K562 (cell line): ENCODE data around the gene IRF3. TPM values are rescaled to one million over a fixed set of nuclear protein-coding genes. Genes with fewer than 3 reads are reported as not detected.
A peak's percentile ranks its signal among the peaks of the same experiment; 100 is the strongest.

Experiments
- ATAC-seq: fragments of 200-7000 bp; cut with Tn5 transposase; 3 replicates; pipeline ENCODE4 v1.9.1; 2020; ENCODE audit warnings: moderate library complexity
- BruUV-seq: library from RNA; stranded (reverse); fragments of 400-500 nt; replicated peaks from 2 replicates; lab custom pipeline; 2021; lab: Mats Ljungman, UMichigan
- CTCF ChIA-PET: fragments of 300-600 bp; formaldehyde crosslinking; extraction: SDS; loops from one replicate; lab custom pipeline; 2021; ENCODE audit warnings: low intra/inter-chr PET ratio; lab: Yijun Ruan, JAX
- POLR2A ChIA-PET: fragments of 300-600, 350-650 bp; sonication (Branson Sonifier 250); formaldehyde crosslinking; extraction: SDS; loops from one replicate; lab custom pipeline; 2021; ENCODE audit warnings: antibody characterized with exemption, inconsistent platforms; lab: Yijun Ruan, JAX
- DNase-seq, 4 experiments: peaks; one replicate each; pipeline versions ENCODE4 v3.0.0 to v3.0.0-alpha.2; 2011 to 2018; ENCODE audit warnings: low spot score in 3 of 4, mixed read lengths in 3 of 4; ENCODE audit errors: extremely low read depth in 1 of 4
- FAIRE-seq: peaks from 2 replicates; lab custom pipeline; 2011; peaks lifted over from hg19 to GRCh38; lab: Jason Lieb, UNC
- H2AFZ ChIP-seq: 2 replicates; pipeline ENCODE4 v1.6.0; 2011; ENCODE audit warnings: low read depth, low read length, control low read depth, inconsistent platforms
- H3K27ac ChIP-seq: fragments of 200-600 bp; 3 replicates; pipeline ENCODE4 v1.8.0; 2011; ENCODE audit warnings: low read depth, mild to moderate bottlenecking, control low read depth, inconsistent platforms, low read length, moderate library complexity, mixed read lengths; ENCODE audit errors: extremely low read depth
- H3K27me3 ChIP-seq, 2 experiments: fragments of 300-600 bp in 1 of 2; 2 replicates in 1 of 2; 3 replicates in 1 of 2; pipeline versions ENCODE4 v1.6.0 to v1.8.0; 2011; ENCODE audit warnings: inconsistent platforms in 2 of 2, low read length in 2 of 2, mild to moderate bottlenecking in 1 of 2, mixed read lengths in 1 of 2, moderate library complexity in 1 of 2; ENCODE audit not compliant: control insufficient read depth in 2 of 2, insufficient read depth in 2 of 2
- H3K36me3 ChIP-seq: fragments of 300-600 bp; 3 replicates; pipeline ENCODE4 v1.8.0; 2011; ENCODE audit warnings: mild to moderate bottlenecking, low read length, inconsistent platforms; ENCODE audit not compliant: control insufficient read depth, insufficient read depth
- H3K4me1 ChIP-seq, 2 experiments: fragments of 200-600 bp in 1 of 2; replicated peaks in 1 of 2; 2 replicates in 1 of 2; 3 replicates in 1 of 2; pipeline versions ENCODE4 v1.5.1 to v1.8.0; 2011; ENCODE audit warnings: inconsistent platforms in 2 of 2, low read length in 2 of 2, mild to moderate bottlenecking in 1 of 2, mixed read lengths in 1 of 2, moderate library complexity in 1 of 2; ENCODE audit not compliant: control insufficient read depth in 2 of 2, insufficient read depth in 2 of 2
- H3K4me2 ChIP-seq: 2 replicates; pipeline ENCODE4 v1.6.1; 2011; ENCODE audit warnings: low read length, control low read depth, inconsistent platforms, mixed read lengths; ENCODE audit not compliant: insufficient read depth
- H3K4me3 ChIP-seq: fragments of 200-600 bp; sonication (generic), shearing (Covaris generic); 2 replicates; pipeline ENCODE4 v1.5.1; 2016; ENCODE audit warnings: control low read depth, inconsistent platforms
- H3K79me2 ChIP-seq: fragments of 200-600 bp; 3 replicates; pipeline ENCODE4 v1.8.0; 2011; ENCODE audit warnings: low read length, inconsistent platforms; ENCODE audit not compliant: control insufficient read depth, insufficient read depth
- H3K9ac ChIP-seq, 2 experiments: 2 replicates each; pipeline versions ENCODE4 v1.6.0 to v1.6.1; 2011; ENCODE audit warnings: low read depth in 2 of 2, low read length in 2 of 2, control low read depth in 1 of 2, inconsistent platforms in 1 of 2, mild to moderate bottlenecking in 1 of 2, mixed read lengths in 1 of 2; ENCODE audit not compliant: insufficient read depth in 1 of 2
- H3K9me1 ChIP-seq: one replicate; pipeline ENCODE4 v1.6.0; 2011; ENCODE audit warnings: inconsistent platforms, mild to moderate bottlenecking, low read length, moderate library complexity; ENCODE audit not compliant: control insufficient read depth, insufficient read depth
- H3K9me3 ChIP-seq: replicated peaks from 2 replicates; pipeline ENCODE4 v1.5.1; 2011; ENCODE audit warnings: low read depth, low read length, inconsistent platforms; ENCODE audit not compliant: control insufficient read depth, insufficient read depth
- H4K20me1 ChIP-seq: replicated peaks from 2 replicates; pipeline ENCODE4 v1.6.1; 2011; ENCODE audit warnings: low read length, inconsistent platforms, mixed read lengths; ENCODE audit not compliant: control insufficient read depth, insufficient read depth
- ATF7 ChIP-seq: fragments of 450-650 bp; IDR thresholded peaks from 2 replicates; pipeline ENCODE4 v1.7.1; 2014; ENCODE audit warnings: mild to moderate bottlenecking, moderate library complexity
- CHD4 ChIP-seq: fragments of 200-600 bp; sonication (generic); IDR thresholded peaks from 3 replicates; pipeline ENCODE4 v1.6.1; 2012; ENCODE audit warnings: low read depth, mild to moderate bottlenecking, mixed read lengths, low read length, inconsistent platforms; ENCODE audit not compliant: insufficient read depth, insufficient replicate concordance, poor library complexity, severe bottlenecking
- EHMT2 ChIP-seq: fragments of 450-650 bp; IDR thresholded peaks from 2 replicates; pipeline ENCODE4 v1.6.1; 2018; ENCODE audit warnings: antibody characterized with exemption
- GTF2E2 ChIP-seq: fragments of 200-800 bp; sonication (Bioruptor generic); IDR thresholded peaks from 2 replicates; pipeline ENCODE4 v1.6.1; 2016; ENCODE audit warnings: missing genetic modification characterization, missing compliant biosample characterization
- L3MBTL2 ChIP-seq: fragments of 450-650 bp; IDR thresholded peaks from 2 replicates; pipeline ENCODE4 v1.6.1; 2016; ENCODE audit warnings: mild to moderate bottlenecking, moderate library complexity
- RBFOX2 ChIP-seq: fragments of 200-400 bp; formaldehyde crosslinking; IDR thresholded peaks from 2 replicates; pipeline ENCODE4 v1.6.1; 2017; ENCODE audit warnings: low read depth, mild to moderate bottlenecking, low read length, moderate library complexity
- SMARCA4 ChIP-seq: fragments of 450-650 bp; IDR thresholded peaks from 2 replicates; pipeline ENCODE4 v1.6.1; 2016
- STAT5A ChIP-seq: IDR thresholded peaks from 2 replicates; pipeline ENCODE4 v1.6.1; 2012; ENCODE audit warnings: low read length, inconsistent platforms, borderline replicate concordance
- TCF3 ChIP-seq: sonication (generic); formaldehyde crosslinking; IDR thresholded peaks from 2 replicates; pipeline ENCODE4 v1.4.0; 2020; ENCODE audit warnings: mild to moderate bottlenecking, missing genetic modification reagents
- ZFP36 ChIP-seq: fragments of 150-350 bp; IDR thresholded peaks from 2 replicates; pipeline ENCODE4 v1.6.1; 2018; ENCODE audit warnings: low read length, low read depth; ENCODE audit not compliant: partially characterized antibody
- ZZZ3 ChIP-seq: fragments of 450-650 bp; IDR thresholded peaks from 2 replicates; pipeline ENCODE4 v1.6.1; 2016; ENCODE audit warnings: antibody characterized with exemption, mild to moderate bottlenecking, moderate library complexity
- WGBS: fragments of 100-300 bp; shearing (Covaris generic); methylation state at CpG from one replicate; pipeline ENCODE4 v1.1.6; 2016; ENCODE audit warnings: low coverage, mixed read lengths; ENCODE audit not compliant: insufficient coverage; ENCODE audit errors: missing lambda C conversion rate; 5-methylcytosine and 5-hydroxymethylcytosine counted together
- in situ Hi-C: fragments of 300-500 bp; cut with MboI; formaldehyde crosslinking; loops from 4 replicates; pipeline ENCODE4 v1.15.0; 2018; ENCODE audit warnings: inconsistent platforms, mixed read lengths
- intact Hi-C: fragments of 100-400 bp; cut with micrococcal nuclease; formaldehyde crosslinking; loops from 2 replicates; pipeline ENCODE4 v1.14.2; 2022
- polyA plus RNA-seq, 8 experiments: library from polyadenylated mRNA; depleted of rRNA in 4 of 8; stranded (reverse) in 5 of 8; unstranded in 3 of 8; fragments of >200 nt; fragmentation: Nextera tagmentation in 2 of 8; fragmentation: Illumina TruSeq in 1 of 8; extraction: Ambion mirVana in 2 of 8; extraction: Trizol in 1 of 8; gene quantifications; 2 replicates each; pipeline versions ENCODE4 v1.2.1 to v1.2.3, GENCODE V29; 2011 to 2014; ENCODE audit warnings: inconsistent platforms in 1 of 8, missing spikeins in 1 of 8
- total RNA-seq, 7 experiments: library from RNA; depleted of rRNA in 6 of 7; stranded (reverse); fragments of >200 nt in 6 of 7; fragmentation: Illumina TruSeq in 2 of 7; extraction: Trizol in 2 of 7; gene quantifications; 2 replicates each; pipeline versions ENCODE4 v1.2.1 to v1.2.3, GENCODE V29; 2011 to 2021; ENCODE audit warnings: low replicate concordance in 1 of 7
- TF ChIP-seq, protein P1 (sequence below): sonication (generic); formaldehyde crosslinking; IDR thresholded peaks from 2 replicates; pipeline ENCODE4 v1.8.0; 2022; ENCODE audit warnings: missing genetic modification reagents, mild to moderate bottlenecking, moderate library complexity, borderline replicate concordance
- TF ChIP-seq, protein P2 (sequence below), 3 experiments: fragments of 200-800 bp in 1 of 3; sonication (Bioruptor generic) in 1 of 3; sonication (generic) in 1 of 3; formaldehyde crosslinking in 1 of 3; IDR thresholded peaks; 2 replicates each; pipeline versions ENCODE4 v1.6.1 to v1.8.0; 2016 to 2022; ENCODE audit warnings: mild to moderate bottlenecking in 2 of 3, missing compliant biosample characterization in 2 of 3, missing genetic modification characterization in 2 of 3, missing genetic modification reagents in 1 of 3
- TF ChIP-seq, protein P3 (sequence below): fragments of 450-650 bp; IDR thresholded peaks from 2 replicates; pipeline ENCODE4 v1.6.1; 2017; ENCODE audit warnings: antibody characterized with exemption, mild to moderate bottlenecking

The IRF3 gene
- total and polyA plus RNA-seq, 9 of the 15 experiments (the other 6 are each of a cell fraction or from before 2014, with no cell fraction given) = 7.5 to 145 (median 65.4) TPM

DNA sequence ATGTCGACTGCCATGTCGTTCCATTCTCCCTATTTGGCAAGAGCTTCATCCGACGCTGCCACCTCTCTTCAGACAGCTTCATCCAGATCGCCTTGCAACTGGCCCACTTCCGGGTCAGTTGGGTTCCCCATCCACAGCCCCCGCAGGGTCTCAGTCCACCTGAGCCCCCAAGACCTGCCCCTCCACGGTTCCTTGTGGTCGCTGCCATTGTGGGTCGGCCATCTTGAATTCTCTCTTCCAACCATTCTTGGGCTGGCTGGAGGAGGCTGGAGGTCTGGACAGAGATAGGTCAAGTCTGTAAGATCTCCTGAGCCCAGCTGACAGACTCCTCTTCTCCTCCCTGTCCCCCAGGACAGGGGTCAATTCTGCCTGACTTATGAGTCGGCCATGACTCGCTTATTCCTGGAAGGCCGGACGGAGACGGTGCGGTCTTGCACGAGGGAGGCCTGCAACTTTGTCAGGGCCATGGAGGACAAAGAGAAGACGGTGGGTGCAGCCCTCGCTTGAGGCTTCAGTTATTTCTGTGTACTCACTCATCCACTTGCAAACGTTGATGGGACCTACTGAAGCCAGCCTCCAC is 44.8 kb upstream of the IRF3 start:
- in situ Hi-C loops = no loop called here
- CTCF ChIA-PET = no interaction called here
- DNase-seq = peak; percentile 47 to 81 (median 51)
- POLR2A ChIA-PET = no interaction called here
- Histone ChIP-seq H3K9ac (peak overlapping the region; percentile 16 to 37; a peak in 2 of 4 replicates), H3K4me1 (peaks cover 13 to 36% of the 10 kb centered on the region in 2 experiments; a peak in 4 of 5 replicates), H3K27ac (peak overlapping the region; percentile 72), H3K9me1 (no peaks in the 10 kb centered on the region), H3K79me2 (no peaks in the 10 kb centered on the region), H4K20me1 (no peaks in the 10 kb centered on the region), H3K27me3 (no peaks in the 10 kb centered on the region), H3K9me3 (no peaks in the 10 kb centered on the region), H3K36me3 (no peaks in the 10 kb centered on the region), H3K4me2 (peak overlapping the region; percentile 34; the same call in 1 of the 2 replicates), H2AFZ (peak overlapping the region; percentile 99), H3K4me3 (no peak overlapping the region)
- ATAC-seq = no peak
- peak; percentile 77 for FAIRE-seq
- intact Hi-C loops = loop anchor here (10.0 kb wide), 1 partner anchor 164 kb away; the partner anchor contains the start of genes AKT1S1 and TBC1D17
- 54% methylated on average over 17 of the region's 20 CpGs for WGBS
- BruUV-seq = no TSS peak
- TF ChIP-seq CHD4 = no peak
- peak; percentile 61; the same call in 1 of the 2 replicates for TF ChIP-seq L3MBTL2
- 0 out of 2 replicates have a peak, but pooled peaks have one; percentile 20 for TF ChIP-seq RBFOX2
- TF ChIP-seq ATF7 = no peak
- TF ChIP-seq SMARCA4 = 0 out of 2 replicates have a peak, but pooled peaks have one; percentile 12
- TF ChIP-seq, protein P1, sequence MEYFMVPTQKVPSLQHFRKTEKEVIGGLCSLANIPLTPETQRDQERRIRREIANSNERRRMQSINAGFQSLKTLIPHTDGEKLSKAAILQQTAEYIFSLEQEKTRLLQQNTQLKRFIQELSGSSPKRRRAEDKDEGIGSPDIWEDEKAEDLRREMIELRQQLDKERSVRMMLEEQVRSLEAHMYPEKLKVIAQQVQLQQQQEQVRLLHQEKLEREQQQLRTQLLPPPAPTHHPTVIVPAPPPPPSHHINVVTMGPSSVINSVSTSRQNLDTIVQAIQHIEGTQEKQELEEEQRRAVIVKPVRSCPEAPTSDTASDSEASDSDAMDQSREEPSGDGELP = peak; percentile 80
- TF ChIP-seq EHMT2 = peak; percentile 55; the same call in 1 of the 2 replicates
- no peak; the same call in 1 of the 2 replicates for TF ChIP-seq STAT5A
- TF ChIP-seq, protein P2, sequence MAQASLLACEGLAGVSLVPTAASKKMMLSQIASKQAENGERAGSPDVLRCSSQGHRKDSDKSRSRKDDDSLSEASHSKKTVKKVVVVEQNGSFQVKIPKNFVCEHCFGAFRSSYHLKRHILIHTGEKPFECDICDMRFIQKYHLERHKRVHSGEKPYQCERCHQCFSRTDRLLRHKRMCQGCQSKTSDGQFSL (CRISPR knock-in tag; IDR thresholded peaks at IDR 0.05) = no peak
- TF ChIP-seq, protein P2 (tag; IDR thresholded peaks at IDR 0.05) = no peak
- no peak for TF ChIP-seq ZZZ3
- TF ChIP-seq, protein P3, sequence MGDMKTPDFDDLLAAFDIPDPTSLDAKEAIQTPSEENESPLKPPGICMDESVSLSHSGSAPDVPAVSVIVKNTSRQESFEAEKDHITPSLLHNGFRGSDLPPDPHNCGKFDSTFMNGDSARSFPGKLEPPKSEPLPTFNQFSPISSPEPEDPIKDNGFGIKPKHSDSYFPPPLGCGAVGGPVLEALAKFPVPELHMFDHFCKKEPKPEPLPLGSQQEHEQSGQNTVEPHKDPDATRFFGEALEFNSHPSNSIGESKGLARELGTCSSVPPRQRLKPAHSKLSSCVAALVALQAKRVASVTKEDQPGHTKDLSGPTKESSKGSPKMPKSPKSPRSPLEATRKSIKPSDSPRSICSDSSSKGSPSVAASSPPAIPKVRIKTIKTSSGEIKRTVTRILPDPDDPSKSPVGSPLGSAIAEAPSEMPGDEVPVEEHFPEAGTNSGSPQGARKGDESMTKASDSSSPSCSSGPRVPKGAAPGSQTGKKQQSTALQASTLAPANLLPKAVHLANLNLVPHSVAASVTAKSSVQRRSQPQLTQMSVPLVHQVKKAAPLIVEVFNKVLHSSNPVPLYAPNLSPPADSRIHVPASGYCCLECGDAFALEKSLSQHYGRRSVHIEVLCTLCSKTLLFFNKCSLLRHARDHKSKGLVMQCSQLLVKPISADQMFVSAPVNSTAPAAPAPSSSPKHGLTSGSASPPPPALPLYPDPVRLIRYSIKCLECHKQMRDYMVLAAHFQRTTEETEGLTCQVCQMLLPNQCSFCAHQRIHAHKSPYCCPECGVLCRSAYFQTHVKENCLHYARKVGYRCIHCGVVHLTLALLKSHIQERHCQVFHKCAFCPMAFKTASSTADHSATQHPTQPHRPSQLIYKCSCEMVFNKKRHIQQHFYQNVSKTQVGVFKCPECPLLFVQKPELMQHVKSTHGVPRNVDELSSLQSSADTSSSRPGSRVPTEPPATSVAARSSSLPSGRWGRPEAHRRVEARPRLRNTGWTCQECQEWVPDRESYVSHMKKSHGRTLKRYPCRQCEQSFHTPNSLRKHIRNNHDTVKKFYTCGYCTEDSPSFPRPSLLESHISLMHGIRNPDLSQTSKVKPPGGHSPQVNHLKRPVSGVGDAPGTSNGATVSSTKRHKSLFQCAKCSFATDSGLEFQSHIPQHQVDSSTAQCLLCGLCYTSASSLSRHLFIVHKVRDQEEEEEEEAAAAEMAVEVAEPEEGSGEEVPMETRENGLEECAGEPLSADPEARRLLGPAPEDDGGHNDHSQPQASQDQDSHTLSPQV = peak; percentile 91
- peak; percentile 24; the same call in 1 of the 2 replicates for TF ChIP-seq TCF3
- no peak for TF ChIP-seq ZFP36
- TF ChIP-seq GTF2E2 (tag) = 0 out of 2 replicates have a peak, but pooled peaks have one; percentile 35
